ENCODE measurements around the gene PSMB9. TPM values are rescaled to one million over a fixed set of nuclear protein-coding genes. Genes with fewer than 3 reads are reported as not detected.
"Not testable (repeated sequence)": the region's sequence is repeated elsewhere in the genome, so short reads cannot be mapped to it uniquely, and the experiment has no call there.

Gene PSMB9
- 4.2 TPM for polyA plus RNA-seq (ENCODE audit: insufficient read length)
- long read RNA-seq, donor 1, partial matches to known transcripts = 0 of 4 reads
- long read RNA-seq, donor 1, other reads (novel, unspliced or antisense) = 0 of 4 reads
- long read RNA-seq, donor 2, partial matches to known transcripts = 0 of 2 reads
- long read RNA-seq, donor 2, other reads (novel, unspliced or antisense) = 0 of 2 reads
- long read RNA-seq, donor 3, partial matches to known transcripts = 0 of 2 reads
- long read RNA-seq, donor 3, other reads (novel, unspliced or antisense) = 0 of 2 reads
- long read RNA-seq, donor 4 = 0 reads
- long read RNA-seq, donor 5, transcript PSMB9-207 (6 exons, 782 nt) = major isoform, 7 of 7 reads
- long read RNA-seq, donor 5, partial matches to known transcripts = 0 of 7 reads
- long read RNA-seq, donor 5, other reads (novel, unspliced or antisense) = 0 of 7 reads
- long read RNA-seq, donor 6, partial matches to known transcripts = 0 of 2 reads
- long read RNA-seq, donor 6, other reads (novel, unspliced or antisense) = 0 of 2 reads
- long read RNA-seq, donor 7, transcript PSMB9-207 (6 exons, 782 nt) = major isoform, 11 of 11 reads
- long read RNA-seq, donor 7, partial matches to known transcripts = 0 of 11 reads
- long read RNA-seq, donor 7, other reads (novel, unspliced or antisense) = 0 of 11 reads
- long read RNA-seq, donor 8, partial matches to known transcripts = 0 of 3 reads
- long read RNA-seq, donor 8, other reads (novel, unspliced or antisense) = 0 of 3 reads

GRCh38 chr6:32853541-32854375 is at the start of gene PSMB9, which contains the start of gene TAP1:
Gene PSMB9 (plus strand): TSS chr6:32854192. CDS start chr6:32854230, 38 bp downstream.
Gene TAP1 (minus strand): TSS chr6:32853704. CDS start chr6:32853636, 68 bp downstream.
- DNase-seq = peak; percentile 92

GRCh38 chr6:32805404-32805803 is 48.6 kb upstream of the PSMB9 start:
- DNase-seq = not testable (repeated sequence)

- no peak for DNase-seq
These were observed 46.9 kb upstream of the PSMB9 start for GRCh38 chr6:32807020-32807580.

- DNase-seq = no peak
These were observed 44.8 kb upstream of the PSMB9 start for GRCh38 chr6:32809171-32809570.

- no peak for DNase-seq
These were observed 39.8 kb upstream of the PSMB9 start for GRCh38 chr6:32814145-32814544.

- no peak for DNase-seq
These were observed 38.9 kb upstream of the PSMB9 start for GRCh38 chr6:32815115-32815514.

GRCh38 chr6:32815996-32816395 is 38.0 kb upstream of the PSMB9 start:
- DNase-seq = no peak

GRCh38 chr6:32816746-32817204 is 37.2 kb upstream of the PSMB9 start, which contains the start of gene HLA-DOB:
Gene HLA-DOB (minus strand): TSS chr6:32817002. CDS start chr6:32816951, 51 bp downstream.
- no peak for DNase-seq

- DNase-seq = no peak
These were observed 35.1 kb upstream of the PSMB9 start for GRCh38 chr6:32818867-32819266.

- DNase-seq = no peak
These were observed 34.3 kb upstream of the PSMB9 start for GRCh38 chr6:32819729-32820128.

GRCh38 chr6:32825966-32826365 is 28.0 kb upstream of the PSMB9 start:
- peak; percentile 18 for DNase-seq

GRCh38 chr6:32827025-32827424 is 27.0 kb upstream of the PSMB9 start:
- DNase-seq = no peak

- no peak for DNase-seq
These were observed 24.5 kb upstream of the PSMB9 start for GRCh38 chr6:32829495-32829894.

GRCh38 chr6:32830017-32830416 is 24.0 kb upstream of the PSMB9 start:
- no peak for DNase-seq

GRCh38 chr6:32830936-32831335 is 23.1 kb upstream of the PSMB9 start:
- DNase-seq = no peak

GRCh38 chr6:32832535-32832934 is 21.5 kb upstream of the PSMB9 start:
- DNase-seq = no peak

GRCh38 chr6:32833664-32834063 is 20.3 kb upstream of the PSMB9 start:
- no peak for DNase-seq

GRCh38 chr6:32835167-32835893 is 18.7 kb upstream of the PSMB9 start:
- no peak for DNase-seq

GRCh38 chr6:32836873-32837272 is 17.1 kb upstream of the PSMB9 start:
- DNase-seq = no peak

GRCh38 chr6:32837651-32838113 is 16.3 kb upstream of the PSMB9 start:
- no peak for DNase-seq
